ENCODE data around the gene RNF166.

The RNF166 gene

GRCh38 chr16:88706229-88706964 lies at the start of gene RNF166, which contains the start of gene CTU2:
Gene RNF166 (minus strand): TSS chr16:88706408. CDS start chr16:88706325, 83 bp downstream.
Gene CTU2 (plus strand): TSS chr16:88706503. CDS start chr16:88706531, 28 bp downstream.
- peak; percentile 17 to 92 (median 73) for DNase-seq

GRCh38 chr16:88754912-88755744 lies 48.9 kb upstream of the RNF166 start:
- no peak for DNase-seq

GRCh38 chr16:88754109-88754911 lies 48.1 kb upstream of the RNF166 start:
- DNase-seq = no peak

GRCh38 chr16:88753602-88754001 lies 47.4 kb upstream of the RNF166 start:
- DNase-seq = no peak

- DNase-seq = no peak
Measured at GRCh38 chr16:88753191-88753590, 47.0 kb upstream of the RNF166 start.

GRCh38 chr16:88752386-88753002 lies 46.3 kb upstream of the RNF166 start:
- DNase-seq = no peak

- DNase-seq = no peak
Measured at GRCh38 chr16:88750854-88751253, 44.6 kb upstream of the RNF166 start.

GRCh38 chr16:88749358-88749757 lies 43.1 kb upstream of the RNF166 start:
- no peak for DNase-seq

- no peak for DNase-seq
Measured at GRCh38 chr16:88748364-88748763, 42.2 kb upstream of the RNF166 start.

GRCh38 chr16:88747588-88748301 lies 41.5 kb upstream of the RNF166 start:
- no peak for DNase-seq

GRCh38 chr16:88746506-88746905 lies 40.3 kb upstream of the RNF166 start:
- no peak for DNase-seq

GRCh38 chr16:88744577-88745521 lies 38.6 kb upstream of the RNF166 start:
- DNase-seq = no peak

- peak in 12 of 14 donors; percentile 5 to 74 (median 42) for DNase-seq
Measured at GRCh38 chr16:88743693-88744576, 37.7 kb upstream of the RNF166 start.

GRCh38 chr16:88742896-88743605 lies 36.8 kb upstream of the RNF166 start:
- DNase-seq = no peak

- no peak for DNase-seq
Measured at GRCh38 chr16:88741368-88741767, 35.2 kb upstream of the RNF166 start.

- no peak for DNase-seq
Measured at GRCh38 chr16:88740727-88741055, 34.5 kb upstream of the RNF166 start.

GRCh38 chr16:88739977-88740726 lies 33.9 kb upstream of the RNF166 start:
- no peak for DNase-seq

Data from C1 segment of cervical spinal cord (tissue), 14 donors.